ENCODE measurements around the gene HIF1A.
"Not testable (repeated sequence)": the region's sequence is repeated elsewhere in the genome, so short reads cannot be mapped to it uniquely, and the experiment has no call there.

Gene HIF1A

DNA sequence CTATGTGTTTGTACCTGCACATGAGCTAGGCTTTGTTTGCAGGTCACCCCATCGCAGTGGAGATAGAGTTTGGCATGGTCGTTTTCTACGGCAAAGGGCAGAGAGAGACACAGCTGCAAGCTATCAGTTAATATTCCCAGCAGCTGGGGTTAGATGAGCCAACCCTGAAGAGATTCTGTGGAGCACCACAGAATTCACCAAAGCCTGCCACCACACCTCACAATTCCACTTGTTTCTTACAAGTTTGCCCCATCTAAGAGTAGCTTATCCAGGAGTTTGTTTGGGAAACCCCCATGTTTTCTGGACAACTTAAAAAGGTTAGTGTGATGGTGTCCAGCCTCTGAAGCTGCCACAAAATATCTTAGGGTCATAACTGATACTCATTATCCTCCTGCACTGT, 20.0 kb upstream of the HIF1A start:
- DNase-seq = no peak

DNA sequence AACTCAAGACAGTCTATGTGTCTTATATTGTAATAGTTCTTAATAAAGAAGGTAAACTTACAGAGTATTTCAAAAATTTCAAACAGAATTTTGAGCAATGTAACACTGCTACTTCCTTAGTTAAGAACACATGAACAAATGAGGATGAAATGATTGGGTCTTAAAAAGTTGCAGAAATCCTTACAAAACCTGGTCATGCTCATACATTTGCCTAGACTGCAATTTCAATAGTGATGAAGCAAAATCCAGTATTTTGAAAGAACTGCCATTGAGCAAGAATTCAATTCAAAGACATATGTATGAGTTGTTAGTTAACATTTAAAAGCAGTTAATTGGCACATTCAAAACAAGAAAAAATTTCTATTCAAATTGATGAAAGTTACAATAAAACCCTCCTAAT, 17.8 kb upstream of the HIF1A start:
- no peak for DNase-seq

DNA sequence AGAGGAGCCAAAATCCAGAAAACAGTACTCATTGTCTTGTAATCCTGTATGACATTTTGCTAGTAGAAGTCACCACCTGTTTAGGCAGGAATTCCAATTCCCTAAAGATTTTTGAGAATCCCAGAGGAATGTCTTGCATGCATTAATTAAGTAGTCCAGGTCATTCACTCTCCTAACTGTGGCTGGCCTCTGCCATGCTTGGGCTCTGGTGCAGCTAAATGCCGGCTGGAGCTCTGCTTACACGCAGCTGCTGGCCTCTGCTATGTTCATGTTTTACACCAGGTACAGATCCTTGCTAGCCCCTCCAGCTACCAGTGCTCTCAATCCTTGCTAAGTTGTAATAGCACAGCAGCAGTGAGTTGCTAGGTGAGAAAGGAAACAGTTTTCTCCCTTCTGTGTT, 16.3 kb upstream of the HIF1A start:
- DNase-seq = no peak

DNA sequence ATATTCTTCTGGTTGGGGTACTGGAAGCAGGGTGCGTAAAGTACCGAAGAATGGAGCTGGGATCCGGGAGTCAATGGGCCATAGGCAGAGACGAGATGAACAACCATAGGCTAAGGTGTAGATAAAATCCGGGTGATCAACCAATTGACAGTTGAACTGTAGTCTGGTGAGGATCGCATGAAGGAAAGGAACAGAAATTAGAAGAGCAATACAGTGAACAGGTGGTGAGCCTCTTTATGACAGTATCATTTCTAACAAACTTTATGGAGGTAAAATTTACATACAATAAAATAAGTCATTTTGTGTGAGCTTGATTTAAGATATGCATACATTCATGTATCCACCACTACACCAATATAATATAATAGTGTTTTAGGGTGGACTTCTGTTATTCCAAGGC, 13.9 kb upstream of the HIF1A start:
- DNase-seq = no peak

DNA sequence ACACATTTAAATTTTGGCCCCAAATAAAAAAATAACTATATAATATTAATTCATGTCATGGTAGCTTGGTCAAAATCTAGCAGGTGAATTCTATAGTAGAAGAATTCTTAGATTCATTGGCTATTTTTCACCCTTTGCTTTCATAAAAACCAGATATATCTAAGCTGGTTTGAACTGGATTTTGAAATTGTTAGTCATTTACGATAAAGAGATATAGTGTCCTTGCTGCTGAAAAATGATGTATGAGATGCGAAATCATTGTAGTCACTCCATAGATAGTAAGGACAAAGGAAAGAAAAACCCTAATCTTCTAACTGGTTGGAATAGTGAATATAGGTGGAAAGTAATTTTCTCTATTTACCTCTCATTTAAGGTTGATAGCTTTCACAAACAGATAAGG, 12.2 kb upstream of the HIF1A start:
- no peak for DNase-seq

DNA sequence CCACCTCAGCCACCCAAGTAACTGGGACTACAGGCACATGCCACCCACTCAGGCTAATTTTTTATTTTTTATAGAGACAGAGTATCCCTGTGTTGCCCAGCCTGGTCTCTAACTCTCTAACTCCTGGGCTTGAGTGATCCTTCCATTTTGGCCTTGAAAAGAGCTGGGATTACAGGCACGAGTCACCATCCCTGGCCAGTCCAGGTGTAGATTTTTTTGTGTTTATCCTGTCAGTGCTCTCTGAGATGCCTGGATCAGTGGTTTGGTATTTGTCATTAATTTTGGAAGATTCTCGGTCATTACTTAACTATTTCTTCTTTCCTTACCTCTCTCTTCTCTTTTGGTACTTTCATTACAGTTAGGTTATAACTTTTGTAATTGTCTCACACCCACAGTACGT, 5.3 kb upstream of the HIF1A start:
- DNase-seq = no peak

DNA sequence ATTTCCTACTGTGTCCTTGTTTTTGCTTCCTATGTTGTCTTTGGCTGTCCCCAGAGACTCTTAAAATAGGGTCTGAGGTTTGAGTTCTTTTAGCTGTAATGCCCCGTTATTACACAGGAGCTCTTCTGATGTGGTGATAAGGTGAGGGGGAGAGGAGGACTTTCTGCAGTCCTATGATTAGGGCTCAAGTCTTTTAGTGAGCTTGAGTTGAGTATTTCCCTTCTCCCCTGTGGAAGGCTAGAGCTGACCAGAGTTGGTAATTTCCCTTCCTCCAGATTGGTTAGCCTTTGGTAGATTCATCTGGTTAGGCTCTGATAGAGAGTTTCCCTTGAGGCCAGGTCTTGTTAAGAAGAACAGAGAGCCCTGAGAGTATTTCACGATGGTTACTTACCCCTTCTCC, 4.3 kb upstream of the HIF1A start:
- no peak for DNase-seq

DNA sequence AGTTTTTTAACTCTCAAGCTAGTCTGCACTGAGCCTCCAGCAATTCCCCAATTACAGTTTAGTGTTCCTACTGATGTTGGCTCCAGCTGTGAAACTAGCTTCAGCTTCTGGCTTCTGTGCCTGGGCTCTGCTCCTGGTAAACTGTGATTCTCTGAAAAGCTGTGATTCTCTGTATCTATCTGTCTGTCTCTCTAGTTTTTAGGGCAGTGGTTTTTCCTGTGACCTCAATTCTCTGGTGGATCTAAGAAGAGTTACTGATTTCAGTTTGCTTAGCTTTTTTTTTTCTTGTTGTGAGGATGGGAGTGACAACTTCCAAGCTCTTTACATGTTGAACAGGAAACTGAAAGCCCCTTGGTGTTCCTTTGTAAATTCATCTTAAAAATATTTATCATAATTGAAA, 3.8 kb upstream of the HIF1A start:
- no peak for DNase-seq

DNA sequence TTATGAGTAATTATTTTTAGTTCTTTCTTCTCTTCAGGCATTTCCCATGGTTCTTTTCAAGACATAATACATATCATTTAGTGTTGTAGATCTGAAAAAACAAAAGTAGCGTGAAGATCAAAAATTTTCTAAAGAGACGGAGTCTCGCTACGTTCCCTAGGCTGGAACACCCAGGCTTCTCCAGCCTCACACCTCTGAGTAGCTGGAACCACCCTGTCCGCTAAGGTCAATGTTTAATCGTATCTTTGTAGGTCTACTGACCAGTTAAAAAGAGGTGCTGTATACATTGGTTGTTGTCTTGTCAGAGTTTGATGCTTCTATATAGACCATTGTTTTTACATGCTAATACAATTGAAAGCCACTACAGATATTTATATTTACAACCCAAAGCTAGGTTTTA, 1.3 kb upstream of the HIF1A start:
- no peak for DNase-seq

DNA sequence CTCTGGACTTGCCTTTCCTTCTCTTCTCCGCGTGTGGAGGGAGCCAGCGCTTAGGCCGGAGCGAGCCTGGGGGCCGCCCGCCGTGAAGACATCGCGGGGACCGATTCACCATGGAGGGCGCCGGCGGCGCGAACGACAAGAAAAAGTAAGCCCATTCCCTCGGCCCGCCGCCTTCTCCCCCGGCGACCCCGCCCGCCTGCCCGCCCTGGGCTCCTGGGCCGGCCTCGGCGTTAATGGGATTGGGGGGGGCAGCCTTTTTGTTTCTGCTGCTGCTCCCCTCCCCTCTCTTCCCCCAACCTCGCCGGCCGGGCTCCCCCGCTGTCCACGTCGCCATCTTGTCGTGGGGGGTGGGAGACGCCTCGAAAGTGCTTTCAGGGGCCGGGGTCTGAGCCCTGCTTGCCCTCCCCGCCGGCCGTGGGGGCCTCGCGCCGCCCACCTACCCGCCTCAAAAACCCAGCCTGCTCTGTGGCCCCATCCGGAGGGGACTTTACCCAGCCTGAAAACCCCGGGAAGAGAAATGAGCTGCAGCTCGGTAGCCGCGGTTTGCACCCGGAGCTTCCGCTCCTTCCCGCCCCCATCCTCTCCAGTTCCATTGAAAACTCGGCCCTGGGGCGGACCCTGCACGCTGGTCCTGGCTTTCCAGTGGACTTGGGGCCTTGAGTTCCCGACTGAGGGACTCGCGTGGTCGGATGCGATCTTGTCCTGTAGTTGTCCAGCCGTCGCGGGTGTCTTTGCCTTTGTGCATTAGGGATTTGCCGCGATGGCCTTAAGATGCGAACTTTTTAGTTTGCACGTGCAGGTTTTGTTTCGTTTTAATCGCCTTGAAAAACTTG, 598 bp downstream of the HIF1A start:
- DNase-seq = peak; percentile 70

DNA sequence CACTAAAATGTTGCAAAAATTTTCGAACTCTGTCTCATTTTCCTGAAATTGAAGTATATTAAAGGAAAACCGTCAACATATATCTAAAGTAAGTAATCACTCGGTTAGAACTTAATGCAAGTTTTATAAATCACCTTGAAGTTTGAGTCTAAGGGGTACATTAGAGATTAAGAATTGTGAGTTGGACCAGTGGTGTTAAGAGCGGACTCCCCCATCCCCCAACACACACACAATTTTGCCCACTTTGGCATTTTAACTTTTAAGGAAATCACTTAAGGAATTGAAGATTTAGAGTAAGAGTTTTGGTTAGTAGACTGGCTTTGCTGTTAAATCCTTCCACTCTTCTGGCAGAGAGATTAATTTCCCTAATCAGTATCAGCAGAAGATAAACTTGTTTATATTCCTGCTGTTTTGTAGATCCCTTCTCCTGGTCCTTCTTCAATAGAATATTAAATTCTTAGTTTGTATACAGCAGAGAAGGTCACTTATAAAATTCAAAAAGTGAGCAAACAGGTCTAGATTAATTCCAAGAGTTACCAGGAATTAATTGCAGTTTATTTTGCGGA, 1.5 kb downstream of the HIF1A start:
- no peak for DNase-seq

DNA sequence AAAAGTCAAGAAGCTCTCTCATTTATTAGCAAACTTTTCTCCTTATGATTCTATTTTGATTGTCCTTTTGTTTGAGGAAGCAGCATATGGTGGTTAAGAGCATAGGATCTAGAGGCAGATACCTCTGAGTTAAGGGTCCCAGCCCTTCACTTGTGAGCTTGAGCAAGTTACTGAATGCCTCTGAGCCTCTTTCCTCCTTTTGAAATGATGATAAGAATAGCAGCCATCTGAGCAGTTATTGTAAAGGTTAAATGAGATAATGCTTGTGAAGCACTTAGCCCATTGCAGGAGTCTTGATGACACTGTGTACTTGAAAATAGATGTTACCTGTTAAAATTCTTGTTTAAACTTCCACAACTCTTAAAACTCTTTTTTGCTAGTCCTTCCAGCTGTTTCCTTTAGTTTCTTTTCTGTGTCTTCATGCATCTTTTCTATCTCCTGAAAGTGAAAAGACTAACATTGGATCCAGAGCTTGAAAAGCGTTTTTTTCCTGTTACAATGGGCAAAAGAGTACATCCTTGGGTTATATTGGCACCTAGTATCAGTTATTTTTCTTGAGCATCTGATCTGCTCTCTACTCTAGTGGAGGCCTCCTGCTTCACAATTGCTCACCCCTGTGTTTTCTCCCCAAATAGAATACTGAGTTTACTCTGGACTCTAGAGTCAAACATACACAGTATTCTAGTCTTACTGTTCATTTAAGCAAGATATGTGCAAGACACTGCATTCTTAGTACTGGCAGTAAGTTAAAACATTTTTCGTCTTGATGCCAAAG, 3.1 kb downstream of the HIF1A start:
- no peak for DNase-seq

DNA sequence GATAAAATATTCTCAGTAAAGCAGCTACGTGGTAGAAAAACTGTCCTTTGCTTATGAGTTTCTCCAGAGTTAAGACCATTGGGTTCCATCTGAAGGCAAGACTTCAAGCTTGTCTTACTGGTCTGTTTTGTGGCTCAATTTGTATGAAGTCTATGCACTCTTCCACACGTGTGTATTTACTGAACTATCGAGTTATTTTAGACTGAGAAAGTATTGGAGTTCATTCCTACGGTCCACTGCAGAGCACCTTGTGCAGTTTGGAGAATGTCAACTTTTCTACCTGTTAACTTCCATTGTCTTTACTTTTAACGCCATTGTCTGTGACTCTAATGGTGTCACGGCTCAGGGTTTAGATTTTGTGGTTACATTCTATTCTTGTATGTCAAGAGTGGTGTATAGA, 3.7 kb downstream of the HIF1A start:
- DNase-seq = no peak

DNA sequence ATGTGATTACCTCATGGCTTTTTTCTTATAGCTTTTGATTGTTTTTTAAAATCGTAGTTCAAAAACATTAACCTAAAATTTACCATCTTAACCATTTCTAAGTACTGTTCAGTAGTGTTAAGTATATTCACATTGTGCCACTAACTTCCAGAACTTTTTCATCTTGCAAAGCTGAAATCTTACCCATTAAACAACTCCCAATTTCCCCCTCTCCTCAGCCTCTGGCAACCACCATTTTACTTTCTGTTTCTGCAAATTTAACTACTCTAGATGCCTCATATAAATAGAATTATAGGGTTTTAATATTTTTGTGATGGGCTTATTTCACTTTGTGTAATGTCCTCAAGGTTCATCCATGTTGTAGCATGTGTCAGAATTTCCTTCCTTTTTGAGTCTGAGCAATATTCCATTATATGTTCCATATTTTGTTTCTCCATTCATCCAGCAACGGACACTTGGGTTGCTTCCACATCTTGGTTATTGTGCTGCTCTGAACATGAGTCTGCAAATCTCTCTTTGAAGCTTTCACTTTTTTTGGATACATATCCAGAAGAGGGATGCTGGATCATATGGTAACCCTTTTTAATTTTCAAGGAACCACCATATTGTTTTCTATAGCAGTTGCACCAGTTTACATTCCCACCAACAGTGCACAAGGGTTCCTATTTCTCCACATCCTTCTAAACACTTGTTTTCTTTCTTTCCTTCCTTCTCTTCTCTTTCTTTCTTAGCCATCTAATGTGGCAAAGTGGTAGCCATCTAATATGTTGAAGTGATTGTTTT, 5.0 kb downstream of the HIF1A start:
- DNase-seq = no peak

DNA sequence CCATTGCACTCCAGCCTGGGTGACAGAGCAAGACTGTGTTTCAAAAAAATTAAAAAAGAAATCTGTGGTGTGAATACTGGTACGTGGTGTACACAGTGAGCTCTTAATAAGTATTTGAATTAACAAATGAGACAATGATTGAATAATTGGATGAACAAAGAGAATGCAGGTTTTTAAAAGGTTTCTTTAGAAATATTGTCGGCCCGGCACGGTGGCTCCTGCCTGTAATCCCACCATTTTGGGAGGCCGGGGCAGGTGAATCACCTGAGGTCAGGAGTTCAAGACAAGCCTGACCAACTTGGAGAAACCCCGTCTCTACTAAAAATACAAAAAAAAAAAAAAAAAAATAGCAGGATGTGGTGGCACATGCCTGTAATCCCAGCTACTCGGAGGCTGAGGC, 6.6 kb downstream of the HIF1A start:
- no peak for DNase-seq

DNA sequence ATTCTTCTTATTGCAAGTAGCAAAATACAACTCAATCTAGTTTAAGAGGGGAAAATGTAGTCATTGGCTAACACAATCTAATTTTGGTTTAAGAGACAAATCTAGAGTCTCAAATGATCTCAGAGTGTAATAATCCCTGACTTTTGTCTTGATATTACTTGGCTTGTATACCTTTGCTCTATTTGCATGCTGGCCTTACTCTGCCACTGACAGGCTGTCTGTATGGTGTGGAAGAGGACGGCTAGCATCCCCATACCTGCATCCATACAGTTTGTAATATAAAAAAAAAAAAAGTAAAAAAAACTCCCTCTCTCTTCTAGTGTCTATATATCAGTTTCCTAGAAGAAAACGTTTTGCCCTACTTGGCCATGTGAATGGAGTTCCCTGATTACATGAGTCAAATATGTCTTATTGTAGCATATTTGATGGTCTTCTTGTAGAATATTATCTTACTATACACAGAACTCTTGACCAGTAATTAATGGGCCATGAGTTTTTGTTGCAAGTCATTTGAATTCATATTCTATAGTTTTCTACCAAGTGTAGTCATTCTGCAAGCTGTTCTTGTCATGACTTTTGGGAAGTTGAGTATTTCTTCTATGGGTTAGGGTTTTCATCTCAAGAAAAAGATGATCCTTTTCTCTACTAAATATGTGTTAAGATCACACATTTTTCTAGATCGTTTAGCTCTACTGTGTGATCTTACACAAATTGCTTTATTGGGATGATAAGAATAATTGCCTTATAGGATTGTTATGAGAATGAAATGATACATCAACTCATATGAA, 8.2 kb downstream of the HIF1A start:
- DNase-seq = no peak

DNA sequence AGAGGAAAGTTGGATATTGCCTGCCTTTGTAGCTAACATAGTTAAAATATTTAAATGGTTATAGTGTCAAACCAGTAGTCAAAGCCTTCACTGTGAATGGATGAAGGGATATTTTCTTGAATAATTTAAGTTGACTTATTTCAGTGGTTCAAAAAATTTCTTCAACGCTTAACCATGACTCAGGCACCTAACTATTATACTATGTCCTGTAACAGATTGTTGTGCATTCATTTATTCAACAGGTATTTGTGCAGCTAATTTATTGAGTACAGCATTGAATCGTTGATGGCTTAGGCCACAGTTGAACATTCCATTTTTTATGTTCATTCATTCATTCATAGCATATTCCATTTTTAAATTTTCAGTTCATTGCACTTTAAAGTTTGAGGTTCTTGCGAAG, 9.2 kb downstream of the HIF1A start:
- DNase-seq = no peak

DNA sequence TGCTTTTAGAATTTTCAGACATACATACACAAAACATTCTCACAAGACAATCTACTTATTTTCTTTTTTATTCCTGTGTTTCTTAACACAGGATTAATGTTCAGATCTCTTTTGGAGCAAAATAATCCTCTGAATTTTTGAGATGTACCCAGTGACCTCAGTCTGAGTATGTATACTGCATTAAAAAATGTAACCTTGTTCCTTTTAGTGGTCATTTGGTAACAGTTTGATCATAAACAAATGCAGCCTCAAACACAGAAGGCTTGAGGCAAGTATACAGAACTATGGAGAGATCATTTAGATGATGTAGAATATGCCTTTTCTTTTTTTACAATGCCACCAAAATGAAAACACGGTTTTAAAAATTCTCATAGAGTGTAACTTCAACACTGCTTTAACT, 9.7 kb downstream of the HIF1A start:
- DNase-seq = no peak

DNA sequence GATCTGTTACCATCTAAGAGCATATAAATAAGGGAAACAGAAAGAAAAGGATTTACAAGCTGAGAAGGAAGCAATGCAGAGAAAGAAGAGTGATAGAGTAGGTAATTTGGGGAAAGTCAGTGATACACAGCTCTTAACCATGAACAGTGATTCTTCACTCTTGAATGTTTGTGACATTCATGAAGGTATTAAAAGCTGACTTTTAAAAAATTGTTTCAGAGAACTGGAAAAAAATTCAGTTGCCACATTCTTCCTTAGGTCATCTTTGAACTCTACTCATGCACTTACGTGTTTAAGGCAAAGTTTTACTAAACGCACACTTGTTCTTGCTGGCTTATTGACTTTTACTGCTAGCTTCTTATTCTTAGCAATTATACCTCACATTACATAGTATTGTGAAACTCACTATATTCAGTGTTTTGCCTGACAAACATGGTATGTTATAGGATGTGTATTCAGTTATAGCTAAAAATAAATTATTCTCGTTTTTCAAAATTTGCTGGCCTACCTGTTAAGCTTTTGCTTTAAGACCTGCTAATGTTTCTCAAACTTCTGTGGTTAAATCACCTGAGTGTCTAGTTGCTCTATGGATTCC, 10.9 kb downstream of the HIF1A start:
- DNase-seq = no peak

DNA sequence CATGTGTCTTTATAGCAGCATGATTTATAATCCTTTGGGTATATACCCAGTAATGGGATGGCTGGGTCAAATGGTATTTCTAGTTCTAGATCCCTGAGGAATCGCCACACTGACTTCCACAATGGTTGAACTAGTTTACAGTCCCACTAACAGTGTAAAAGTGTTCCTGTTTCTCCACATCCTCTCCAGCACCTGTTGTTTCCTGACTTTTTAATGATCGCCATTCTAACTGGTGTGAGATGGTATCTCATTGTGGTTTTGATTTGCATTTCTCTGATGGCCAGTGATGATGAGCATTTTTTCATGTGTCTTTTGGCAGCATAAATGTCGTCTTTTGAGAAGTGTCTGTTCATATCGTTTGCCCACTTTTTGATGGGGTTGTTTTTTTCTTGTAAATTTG, 12.5 kb downstream of the HIF1A start:
- not testable (repeated sequence) for DNase-seq

DNA sequence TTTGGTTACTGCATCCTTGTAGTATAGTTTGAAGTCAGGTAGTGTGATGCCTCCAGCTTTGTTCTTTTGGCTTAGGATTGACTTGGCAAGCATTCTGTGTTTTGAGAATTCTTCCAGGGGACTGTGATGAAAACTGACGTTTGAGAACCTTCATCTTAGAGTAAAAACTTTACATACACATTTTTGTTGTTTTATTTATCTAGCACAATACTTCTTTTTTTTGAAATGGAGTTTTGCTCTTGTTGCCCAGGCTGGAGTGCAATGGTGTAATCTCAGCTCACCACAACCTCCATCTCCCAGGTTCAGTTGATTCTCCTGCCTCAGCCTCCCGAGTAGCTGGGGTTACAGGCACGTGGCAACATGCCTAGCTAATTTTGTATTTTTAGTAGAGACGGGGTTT, 13.4 kb downstream of the HIF1A start:
- not testable (repeated sequence) for DNase-seq

Data from NCI-H1105 treated with DMSO at 0.1 percent for 48 hours (cell line).